Left lung (tissue), 10 donors: ENCODE data around the gene SCGN. TPM values are rescaled to one million over a fixed set of nuclear protein-coding genes. Genes with fewer than 3 reads are reported as not detected.

Source experiments
- ATAC-seq: fragments of 200-7000 bp; cut with Tn5 transposase; one replicate; pipeline ENCODE4 v1.9.1; 2020; ENCODE audit warnings: moderate library complexity
- DNase-seq, 4 donors: peaks; one replicate each; pipeline ENCODE4 v3.0.0-alpha.2; 2013 to 2020
- H3K27ac ChIP-seq, 2 donors: fragments of 200-600 bp; sonication (generic) in 1 of 2; one replicate each; pipeline versions ENCODE4 v1.5.0 to v1.8.0; 2020 to 2021
- H3K27me3 ChIP-seq, 2 donors: fragments of 200-600 bp; sonication (generic) in 1 of 2; one replicate each; pipeline versions ENCODE4 v1.5.0 to v1.8.0; 2020 to 2021
- H3K36me3 ChIP-seq, 2 donors: fragments of 200-600 bp; sonication (generic) in 1 of 2; one replicate each; pipeline versions ENCODE4 v1.5.0 to v1.8.0; 2020 to 2021
- H3K4me1 ChIP-seq, 2 donors: fragments of 200-600 bp; one replicate each; pipeline ENCODE4 v1.8.0; 2021
- H3K4me3 ChIP-seq, 2 donors: fragments of 200-600 bp; sonication (generic) in 1 of 2; one replicate each; pipeline versions ENCODE4 v1.5.0 to v1.8.0; 2020 to 2021; ENCODE audit warnings: mild to moderate bottlenecking in 1 of 2
- H3K9me3 ChIP-seq, 2 donors: fragments of 200-600 bp; sonication (generic) in 1 of 2; one replicate each; pipeline versions ENCODE4 v1.5.0 to v1.8.0; 2020 to 2021
- CTCF ChIP-seq, 2 donors: fragments of 200-600 bp; sonication (generic) in 1 of 2; IDR thresholded peaks; one replicate each; pipeline versions ENCODE4 v1.5.0 to v1.8.0; 2021; ENCODE audit warnings: antibody characterized with exemption in 2 of 2
- intact Hi-C, 2 donors: fragments of 100-400 bp; cut with DNase I; formaldehyde crosslinking; loops; one replicate each; pipeline versions ENCODE4 v1.11.2 to v1.14.2; 2022
- polyA plus RNA-seq, 6 donors: library from polyadenylated mRNA; unstranded; fragments of 120-200 nt; gene quantifications; one replicate each; pipeline ENCODE4 v1.2.1, GENCODE V29; 2013; ENCODE audit not compliant: insufficient read length in 6 of 6
- total RNA-seq, 2 donors: library from RNA; stranded (reverse); fragmentation: NEBNext Ultra II Directional; extraction: Animal tissue kit (Norgen Biotek cat#: 25700); gene quantifications; one replicate each; pipeline ENCODE4 v1.2.1, GENCODE V29; 2021
- donor health status: DM: no; HTN: yes; CAD: no.
- donor health status: DM: no; HTN: no; CAD: no.

SCGN gene
- total and polyA plus RNA-seq, 8 donors, result 1.4 to 3.0 (median 1.7) TPM; not detected in 2

DNA sequence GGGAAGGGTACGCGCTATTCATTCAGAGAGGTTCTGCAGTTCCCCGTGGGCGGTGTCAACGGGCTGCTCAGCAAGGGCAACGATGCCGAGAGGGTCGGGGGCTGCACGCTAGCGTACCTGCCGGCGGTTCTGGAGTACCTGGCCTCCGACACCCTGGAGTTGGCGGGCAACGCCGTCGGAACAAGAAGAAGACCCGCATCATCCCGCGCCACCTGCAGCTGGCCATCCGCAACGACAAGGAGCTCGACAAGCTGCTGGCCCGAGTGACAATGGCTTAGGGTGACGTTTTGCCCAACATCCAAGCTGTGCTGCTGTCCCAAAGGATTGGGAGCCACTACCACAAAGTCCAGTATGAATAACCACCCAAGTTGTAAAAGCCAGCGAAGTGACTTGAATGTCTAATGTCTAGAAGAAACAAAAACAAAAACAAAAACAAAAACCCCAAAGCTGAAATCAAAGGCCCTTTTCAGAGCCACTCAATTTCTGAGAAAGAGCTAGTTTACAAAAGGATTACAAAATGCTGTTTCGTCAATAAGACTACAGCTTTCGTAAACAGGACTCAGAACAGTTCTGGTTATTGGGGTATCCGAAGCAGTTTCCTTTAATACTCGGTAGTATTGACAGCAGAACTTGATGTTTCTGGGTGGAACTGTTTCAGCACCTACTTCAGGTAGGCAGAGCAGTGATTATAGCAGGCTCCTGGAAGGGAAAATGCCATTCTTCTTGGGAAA, 80.6 kb downstream of the SCGN start:
- H3K27me3 ChIP-seq, result peaks cover 9 to 47% of the 10 kb centered on the region in 2 donors
- no peak for ATAC-seq
- peaks cover 0 to 11% of the 10 kb centered on the region in 2 donors for H3K9me3 ChIP-seq
- DNase-seq, result peak in 1 of 4 donors; percentile 60
- H3K4me3 ChIP-seq, result no peak overlapping the region
- H3K4me1 ChIP-seq, result no peaks in the 10 kb centered on the region
- no peak overlapping the region for H3K27ac ChIP-seq
- H3K36me3 ChIP-seq, result no peaks in the 10 kb centered on the region
- intact Hi-C loops, result no loop called here
- no peak for TF ChIP-seq CTCF (IDR thresholded peaks at IDR 0.05)

DNA sequence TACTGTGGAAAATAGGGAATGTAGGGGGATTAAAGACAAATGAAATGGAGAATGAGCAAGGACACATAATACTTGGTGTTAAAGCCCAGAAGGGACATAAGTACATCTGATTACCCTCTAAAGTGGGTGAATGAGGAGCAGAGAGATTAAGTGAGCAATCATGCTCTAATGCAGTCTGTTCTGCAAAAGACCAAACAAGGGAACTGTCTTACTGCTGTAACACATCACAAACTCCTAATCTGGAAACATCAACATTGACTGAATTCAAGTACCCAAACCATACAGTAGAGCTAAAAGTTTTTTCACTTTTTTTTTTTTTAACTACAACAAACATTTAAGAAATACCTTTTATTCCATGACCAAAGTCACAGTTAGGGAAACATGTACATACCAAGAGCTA, 83.2 kb downstream of the SCGN start:
- ATAC-seq (no peak), DNase-seq (peak in 2 of 4 donors; percentile 40 to 42)
- Histone ChIP-seq H3K27me3 (peaks cover 5 to 31% of the 10 kb centered on the region in 2 donors), H3K36me3 (no peaks in the 10 kb centered on the region), H3K4me3 (no peak overlapping the region), H3K27ac (no peak overlapping the region), H3K4me1 (no peaks in the 10 kb centered on the region), H3K9me3 (peaks cover 0 to 12% of the 10 kb centered on the region in 2 donors)
- no peak for TF ChIP-seq CTCF (IDR thresholded peaks at IDR 0.05)
- intact Hi-C loops, result no loop called here

DNA sequence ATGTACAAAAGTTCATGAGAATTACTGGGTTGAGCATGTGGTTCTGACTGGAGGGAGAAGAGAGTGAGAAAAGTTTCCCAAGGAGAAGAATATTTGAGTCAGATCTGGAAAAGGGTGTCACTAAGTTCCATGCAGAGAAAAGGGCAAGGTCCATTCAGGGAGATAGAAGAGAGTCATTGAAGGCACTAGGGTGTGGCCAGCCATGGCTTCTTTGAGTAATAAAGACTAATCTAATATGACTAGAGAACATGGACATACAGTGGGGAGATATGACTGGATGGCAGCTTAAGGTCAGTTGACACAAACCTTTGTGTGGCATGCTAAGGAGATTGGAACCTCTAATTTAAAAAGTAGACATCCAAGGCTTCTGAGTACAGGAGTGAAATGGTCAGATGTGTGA, 91.9 kb downstream of the SCGN start:
- Histone ChIP-seq H3K4me1 (no peaks in the 10 kb centered on the region), H3K36me3 (no peaks in the 10 kb centered on the region), H3K4me3 (no peak overlapping the region), H3K27me3 (no peaks in the 10 kb centered on the region), H3K27ac (no peak overlapping the region), H3K9me3 (no peaks in the 10 kb centered on the region)
- DNase-seq (no peak), ATAC-seq (no peak)
- intact Hi-C loops, result no loop called here
- TF ChIP-seq CTCF (IDR thresholded peaks at IDR 0.05), result no peak

DNA sequence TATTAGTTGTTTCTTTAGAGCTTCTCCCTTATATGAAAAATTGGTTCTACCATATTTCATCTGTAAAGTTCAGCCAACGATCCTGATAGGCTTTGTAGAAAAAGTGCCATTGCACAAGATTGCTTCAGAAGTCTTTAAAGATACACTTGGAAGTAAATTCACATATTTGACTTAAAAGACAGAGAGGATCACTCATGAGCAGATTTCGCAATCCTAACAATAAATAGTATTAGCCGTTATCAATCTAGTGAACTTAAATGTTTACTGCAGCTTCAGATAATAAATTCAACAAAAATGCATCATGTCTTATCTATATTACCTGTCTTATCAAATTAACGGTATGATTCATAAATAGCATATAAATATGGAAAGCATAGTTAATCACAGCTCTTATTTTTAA, 93.8 kb downstream of the SCGN start:
- Histone ChIP-seq H3K27me3 (no peaks in the 10 kb centered on the region), H3K36me3 (no peaks in the 10 kb centered on the region), H3K4me3 (no peak overlapping the region), H3K27ac (no peak overlapping the region), H3K4me1 (no peaks in the 10 kb centered on the region), H3K9me3 (no peaks in the 10 kb centered on the region)
- DNase-seq (no peak), ATAC-seq (no peak)
- intact Hi-C loops, result no loop called here
- no peak for TF ChIP-seq CTCF (IDR thresholded peaks at IDR 0.05)

- no peaks in the 10 kb centered on the region for H3K36me3 ChIP-seq
- no peak overlapping the region for H3K27ac ChIP-seq
- H3K4me3 ChIP-seq, result no peak overlapping the region
- ATAC-seq (no peak), DNase-seq (no peak)
- H3K4me1 ChIP-seq, result no peaks in the 10 kb centered on the region
- TF ChIP-seq CTCF (IDR thresholded peaks at IDR 0.05), result no peak
- H3K9me3 ChIP-seq, result no peaks in the 10 kb centered on the region
- H3K27me3 ChIP-seq, result no peaks in the 10 kb centered on the region
- intact Hi-C loops, result no loop called here
Measured at GRCh38 chr6:25746968-25747367, 95.0 kb downstream of the SCGN start.
